Lower leg skin (tissue), 3 donors: ENCODE data around the gene ACOXL.

Source experiments
- POLR2A ChIP-seq, 2 donors: fragments of 450-650 bp; IDR thresholded peaks; one replicate each; pipeline ENCODE4 v1.6.1; 2016 to 2017; ENCODE audit warnings: antibody characterized with exemption in 2 of 2, mild to moderate bottlenecking in 1 of 2, moderate library complexity in 1 of 2
- TF ChIP-seq, protein P1 (sequence below), 3 donors: fragments of 450-650 bp; IDR thresholded peaks; one replicate each; pipeline ENCODE4 v1.5.1; 2016; ENCODE audit warnings: antibody characterized with exemption in 3 of 3, mild to moderate bottlenecking in 3 of 3, moderate library complexity in 2 of 3

DNA sequence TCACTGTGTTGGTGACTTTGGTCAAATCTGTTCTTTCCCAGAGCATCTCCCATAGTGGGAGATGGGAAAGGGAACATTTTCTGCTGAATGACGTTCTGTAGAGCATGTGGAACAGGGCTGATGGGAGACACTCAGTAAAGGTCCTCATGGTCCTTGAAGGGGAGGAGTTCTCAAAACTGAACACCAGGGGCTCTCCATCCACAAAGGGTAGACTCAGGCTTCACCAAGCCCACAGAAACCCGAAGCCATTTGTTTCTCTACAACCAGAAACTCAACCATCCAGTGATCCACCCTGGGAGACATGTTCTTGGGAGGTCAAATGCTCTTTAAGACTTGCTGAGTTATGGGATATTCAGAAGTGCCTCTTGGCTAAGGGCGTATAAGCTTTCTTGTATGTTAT is 131.8 kb downstream of the ACOXL start:
- TF ChIP-seq, protein P1, sequence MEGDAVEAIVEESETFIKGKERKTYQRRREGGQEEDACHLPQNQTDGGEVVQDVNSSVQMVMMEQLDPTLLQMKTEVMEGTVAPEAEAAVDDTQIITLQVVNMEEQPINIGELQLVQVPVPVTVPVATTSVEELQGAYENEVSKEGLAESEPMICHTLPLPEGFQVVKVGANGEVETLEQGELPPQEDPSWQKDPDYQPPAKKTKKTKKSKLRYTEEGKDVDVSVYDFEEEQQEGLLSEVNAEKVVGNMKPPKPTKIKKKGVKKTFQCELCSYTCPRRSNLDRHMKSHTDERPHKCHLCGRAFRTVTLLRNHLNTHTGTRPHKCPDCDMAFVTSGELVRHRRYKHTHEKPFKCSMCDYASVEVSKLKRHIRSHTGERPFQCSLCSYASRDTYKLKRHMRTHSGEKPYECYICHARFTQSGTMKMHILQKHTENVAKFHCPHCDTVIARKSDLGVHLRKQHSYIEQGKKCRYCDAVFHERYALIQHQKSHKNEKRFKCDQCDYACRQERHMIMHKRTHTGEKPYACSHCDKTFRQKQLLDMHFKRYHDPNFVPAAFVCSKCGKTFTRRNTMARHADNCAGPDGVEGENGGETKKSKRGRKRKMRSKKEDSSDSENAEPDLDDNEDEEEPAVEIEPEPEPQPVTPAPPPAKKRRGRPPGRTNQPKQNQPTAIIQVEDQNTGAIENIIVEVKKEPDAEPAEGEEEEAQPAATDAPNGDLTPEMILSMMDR (IDR thresholded peaks at IDR 0.05) = no peak
- TF ChIP-seq POLR2A (IDR thresholded peaks at IDR 0.05) = no peak
